Measurements from ENCODE around the gene STAT2. TPM values are rescaled to one million over a fixed set of nuclear protein-coding genes. Genes with fewer than 3 reads are reported as not detected.
A peak's percentile ranks its signal among the peaks of the same experiment; 100 is the strongest.

The STAT2 gene
- total and polyA plus RNA-seq, 2 of the 13 experiments (the other 11 are each of a cell fraction or from before 2014, with no cell fraction given) = 43.5 to 84.6 TPM

GRCh38 chr12:56299853-56300643, 59.9 kb downstream of the STAT2 start, which contains the start of gene CS (continued):
- TF ChIP-seq ZBTB39 (CRISPR knock-in tag; IDR thresholded peaks at IDR 0.05) = 0 out of 2 replicates have a peak, but pooled peaks have one; percentile 15
- TF ChIP-seq ZBTB7B (CRISPR knock-in tag; IDR thresholded peaks at IDR 0.05) = peak; percentile 60; the same call in 1 of the 2 replicates
- TF ChIP-seq MLXIP (CRISPR knock-in tag; IDR thresholded peaks at IDR 0.05; ENCODE audit: borderline replicate concordance) = no peak
- TF ChIP-seq SMAD1 (CRISPR knock-in tag; IDR thresholded peaks at IDR 0.05; ENCODE audit: borderline replicate concordance, low read depth) = no peak
- TF ChIP-seq ZHX1 (CRISPR knock-in tag; IDR thresholded peaks at IDR 0.05; ENCODE audit: low read depth) = no peak
- TF ChIP-seq ZNF556 (CRISPR knock-in tag; IDR thresholded peaks at IDR 0.05; ENCODE audit: borderline replicate concordance) = peak; percentile 59; the same call in 1 of the 2 replicates
- no peak for TF ChIP-seq ZNF512B (CRISPR knock-in tag; IDR thresholded peaks at IDR 0.05; ENCODE audit: borderline replicate concordance)
- peak; percentile 94 for TF ChIP-seq ARID4A (CRISPR knock-in tag; IDR thresholded peaks at IDR 0.05; ENCODE audit: borderline replicate concordance)
- 0 out of 2 replicates have a peak, but pooled peaks have one; percentile 84 for TF ChIP-seq EEA1 (CRISPR knock-in tag; IDR thresholded peaks at IDR 0.05; ENCODE audit: borderline replicate concordance)
- TF ChIP-seq PCBP2 (optimal IDR thresholded peaks at IDR 0.05; ENCODE audit: low read depth, low read length, poor library complexity, severe bottlenecking) = no peak
